Activated CD4-positive, alpha-beta T cell treated with anti-CD3 and anti-CD28 coated beads, Interleukin-2, Interleukin-6, amounts not matched to agents 100 ng/mL and 50 ng/mL, durations not matched to agents 16 hours and 8 hours (primary cell): ENCODE measurements around the gene LILRB1.
A peak's percentile ranks its signal among the peaks of the same experiment; 100 is the strongest.
"Not testable (repeated sequence)": the region's sequence is repeated elsewhere in the genome, so short reads cannot be mapped to it uniquely, and the experiment has no call there.

Source experiments
- DNase-seq: peaks from one replicate; pipeline ENCODE4 v3.0.0-alpha.2; 2020

The LILRB1 gene

DNA sequence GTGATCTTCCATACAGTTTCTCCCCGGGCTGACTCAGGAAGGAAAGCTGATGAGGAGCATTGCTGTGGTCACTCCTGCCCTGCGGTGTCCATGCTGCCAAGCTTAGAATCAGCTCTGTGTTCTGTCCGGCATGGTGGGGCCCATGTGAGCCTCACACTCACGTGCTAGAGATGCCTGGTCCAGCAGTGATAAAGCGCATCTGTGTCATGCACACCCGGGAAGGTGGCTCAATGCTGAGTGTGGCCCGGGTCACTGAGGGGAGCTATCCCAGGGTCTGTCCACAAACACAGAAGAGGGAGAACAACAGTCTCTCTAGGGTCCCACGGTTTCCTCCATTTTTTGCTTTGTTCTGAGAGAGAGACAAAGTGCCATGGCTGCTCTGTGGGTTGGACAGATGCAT lies 3.5 kb upstream of the LILRB1 start:
- DNase-seq = no peak

DNA sequence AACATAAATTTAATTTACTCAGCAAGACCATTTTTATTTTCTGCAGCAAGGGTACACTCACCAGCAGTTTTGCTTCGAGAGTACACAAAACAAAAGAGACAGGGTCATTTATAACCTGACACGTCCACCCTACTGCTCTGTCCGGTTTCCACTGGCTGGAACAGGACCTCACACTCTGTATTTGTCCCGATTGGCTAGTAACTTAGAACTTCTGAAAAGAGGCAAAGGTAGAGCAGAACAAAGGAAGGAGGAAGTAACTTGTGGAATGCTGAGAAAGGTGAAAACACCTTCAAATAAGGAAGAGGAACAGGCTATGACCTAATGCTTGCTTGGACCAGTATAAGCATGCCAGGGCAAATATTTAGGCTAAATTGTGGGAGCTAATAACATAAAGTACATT lies 2.4 kb upstream of the LILRB1 start:
- not testable (repeated sequence) for DNase-seq

DNA sequence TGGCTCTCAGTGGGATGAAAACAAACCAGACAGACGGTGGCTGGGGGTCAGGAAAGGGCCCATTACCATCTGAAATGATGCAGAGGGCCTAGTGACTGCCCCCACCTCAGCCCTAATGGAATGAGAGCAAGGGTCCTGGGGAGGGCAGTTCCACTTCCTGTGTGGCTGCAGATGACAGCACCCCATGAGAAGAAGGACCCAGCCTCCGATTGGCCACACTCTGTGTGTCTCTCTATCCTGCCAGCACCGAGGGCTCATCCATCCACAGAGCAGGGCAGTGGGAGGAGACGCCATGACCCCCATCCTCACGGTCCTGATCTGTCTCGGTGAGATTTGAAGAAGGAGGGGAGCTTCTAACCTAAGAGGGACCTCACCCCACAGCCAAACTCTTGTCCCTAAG lies 498 bp downstream of the LILRB1 start:
- DNase-seq = no peak

DNA sequence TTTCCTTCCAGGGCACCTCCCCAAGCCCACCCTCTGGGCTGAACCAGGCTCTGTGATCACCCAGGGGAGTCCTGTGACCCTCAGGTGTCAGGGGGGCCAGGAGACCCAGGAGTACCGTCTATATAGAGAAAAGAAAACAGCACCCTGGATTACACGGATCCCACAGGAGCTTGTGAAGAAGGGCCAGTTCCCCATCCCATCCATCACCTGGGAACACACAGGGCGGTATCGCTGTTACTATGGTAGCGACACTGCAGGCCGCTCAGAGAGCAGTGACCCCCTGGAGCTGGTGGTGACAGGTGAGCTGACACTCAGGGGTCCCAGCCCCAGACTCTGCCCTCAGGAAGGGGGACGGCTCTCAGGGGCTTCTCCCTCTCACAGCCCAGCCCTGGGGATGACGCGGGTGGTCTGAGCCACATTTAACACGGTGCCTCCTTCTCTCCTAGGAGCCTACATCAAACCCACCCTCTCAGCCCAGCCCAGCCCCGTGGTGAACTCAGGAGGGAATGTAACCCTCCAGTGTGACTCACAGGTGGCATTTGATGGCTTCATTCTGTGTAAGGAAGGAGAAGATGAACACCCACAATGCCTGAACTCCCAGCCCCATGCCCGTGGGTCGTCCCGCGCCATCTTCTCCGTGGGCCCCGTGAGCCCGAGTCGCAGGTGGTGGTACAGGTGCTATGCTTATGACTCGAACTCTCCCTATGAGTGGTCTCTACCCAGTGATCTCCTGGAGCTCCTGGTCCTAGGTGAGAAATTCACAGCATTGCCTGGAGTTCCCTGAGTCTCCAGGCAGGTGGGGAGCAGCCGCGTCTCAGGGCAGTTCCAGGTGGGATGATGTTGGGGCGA lies 1.4 kb downstream of the LILRB1 start:
- not testable (repeated sequence) for DNase-seq

DNA sequence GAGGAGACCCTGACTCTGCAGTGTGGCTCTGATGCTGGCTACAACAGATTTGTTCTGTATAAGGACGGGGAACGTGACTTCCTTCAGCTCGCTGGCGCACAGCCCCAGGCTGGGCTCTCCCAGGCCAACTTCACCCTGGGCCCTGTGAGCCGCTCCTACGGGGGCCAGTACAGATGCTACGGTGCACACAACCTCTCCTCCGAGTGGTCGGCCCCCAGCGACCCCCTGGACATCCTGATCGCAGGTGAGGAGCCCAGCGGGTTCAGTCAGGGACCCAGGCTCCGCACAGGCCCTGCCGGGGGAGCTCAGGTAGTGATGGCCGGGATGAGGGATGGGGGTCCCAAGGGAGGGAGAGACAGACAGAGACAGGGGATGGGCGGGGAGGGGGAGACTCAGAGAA lies 2.2 kb downstream of the LILRB1 start:
- not testable (repeated sequence) for DNase-seq

DNA sequence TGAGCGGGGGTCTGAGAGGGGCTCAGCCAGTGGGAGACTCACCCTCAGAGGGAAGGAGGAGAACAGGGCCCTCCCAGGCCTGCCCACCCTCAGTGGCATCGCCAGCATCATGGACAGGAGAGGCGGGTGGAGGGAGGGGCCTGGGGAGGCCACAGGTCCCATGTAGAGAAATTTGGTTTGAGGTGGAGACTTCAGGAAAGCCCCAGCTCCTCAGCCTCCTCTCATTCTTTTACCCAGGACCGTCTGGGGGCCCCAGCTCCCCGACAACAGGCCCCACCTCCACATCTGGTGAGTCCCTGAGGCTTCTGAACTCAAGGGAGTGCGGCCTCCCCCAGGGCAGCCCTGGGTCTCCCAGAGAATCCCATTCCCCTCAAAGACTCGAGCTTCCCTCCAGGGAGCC lies 3.1 kb downstream of the LILRB1 start:
- DNase-seq = no peak

DNA sequence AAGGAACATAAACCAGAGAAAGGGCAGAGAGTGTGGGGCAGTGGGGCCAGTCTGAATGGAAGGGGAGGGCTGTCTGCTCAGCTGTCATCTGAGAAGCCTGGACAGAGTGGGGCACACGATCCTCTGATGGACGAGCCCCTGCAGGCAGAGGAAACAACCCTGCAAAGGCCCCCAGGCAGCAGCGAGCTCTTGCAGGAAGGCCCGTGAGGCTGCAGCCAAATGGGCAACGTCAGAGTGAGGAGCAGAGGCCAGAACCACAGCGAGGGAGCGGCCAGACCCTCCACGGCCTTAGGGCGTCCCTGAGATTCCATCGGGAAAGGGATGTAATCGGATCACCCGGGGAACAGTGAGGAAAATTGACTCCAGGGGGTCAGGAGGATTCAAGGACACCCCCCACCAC lies 5.8 kb downstream of the LILRB1 start:
- not testable (repeated sequence) for DNase-seq

DNA sequence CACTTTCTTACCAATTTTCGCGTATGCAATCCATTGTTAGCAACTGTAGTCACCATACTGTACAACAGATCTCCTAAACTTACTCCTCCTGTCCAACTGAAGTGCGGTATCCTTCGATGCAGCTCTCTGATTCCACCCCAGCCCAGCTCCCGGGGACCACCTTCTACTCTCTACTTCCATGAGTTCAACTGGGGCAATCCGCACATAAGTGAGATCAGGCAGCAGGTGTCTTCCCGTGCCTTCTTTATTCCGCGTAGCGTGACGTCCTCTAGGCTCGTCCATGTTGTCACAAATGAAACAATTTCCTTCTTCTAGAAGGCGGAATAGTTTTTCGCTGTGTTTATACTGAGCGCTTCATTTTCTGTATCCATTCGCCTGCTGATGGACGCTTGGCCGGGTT lies 8.4 kb downstream of the LILRB1 start:
- DNase-seq = no peak

DNA sequence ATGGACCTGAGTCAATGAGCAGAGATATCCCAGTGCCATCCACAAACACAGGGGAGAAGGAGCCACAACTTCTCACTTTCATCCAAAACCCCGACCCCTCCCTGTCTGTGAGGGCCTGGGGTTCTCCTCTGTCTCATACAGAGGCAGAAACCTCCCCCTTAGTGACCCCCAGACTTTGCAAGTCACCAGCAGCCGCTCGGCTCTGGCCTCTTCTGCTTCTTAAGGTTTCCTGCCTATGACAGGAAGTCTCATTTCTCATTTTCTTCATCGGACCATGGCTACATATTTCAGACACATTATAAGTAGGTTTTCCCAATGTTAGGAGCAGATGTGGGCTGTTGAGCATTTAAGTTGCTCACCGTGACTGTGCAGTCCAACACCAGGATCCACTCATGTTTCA lies 12.7 kb downstream of the LILRB1 start:
- DNase-seq = not testable (repeated sequence)

DNA sequence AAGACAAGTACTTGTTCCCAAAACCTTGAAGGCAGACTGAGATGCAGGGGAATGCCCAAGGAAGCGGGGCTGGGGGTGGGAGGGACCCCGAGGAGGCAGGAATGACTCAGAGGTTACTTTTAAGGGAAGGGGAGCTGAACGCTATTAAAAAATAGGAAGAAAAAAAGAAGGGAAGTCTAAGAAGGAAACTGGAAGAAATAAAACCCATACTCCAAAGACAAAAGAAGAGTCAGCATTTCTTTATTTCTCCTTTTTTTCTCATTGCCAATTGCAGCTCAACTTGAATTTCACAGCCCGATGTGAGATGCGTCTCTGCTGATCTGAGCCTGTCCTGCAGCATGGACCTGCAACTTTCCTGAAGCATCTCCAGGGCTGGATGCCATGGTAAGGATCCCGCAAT lies 13.3 kb downstream of the LILRB1 start:
- not testable (repeated sequence) for DNase-seq

DNA sequence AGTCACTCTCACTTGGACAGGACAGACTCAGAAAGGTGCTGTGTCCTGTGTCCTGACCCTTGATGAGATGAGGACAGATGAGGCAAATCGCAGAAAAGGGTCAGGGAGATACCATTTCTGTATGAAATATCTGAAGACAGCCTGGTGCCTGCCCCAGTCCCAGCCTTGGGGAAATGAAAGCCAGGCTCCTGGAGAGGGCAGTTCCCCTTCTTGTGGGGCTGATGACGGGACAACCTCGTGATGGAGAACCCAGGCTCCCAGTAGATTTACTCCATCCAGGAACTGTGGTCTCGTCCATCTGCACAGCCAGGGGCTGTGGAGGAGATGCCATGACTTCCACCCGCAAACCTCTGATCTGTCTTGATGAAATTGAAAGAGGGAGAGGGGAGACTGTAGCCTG lies 13.8 kb downstream of the LILRB1 start:
- no peak for DNase-seq

DNA sequence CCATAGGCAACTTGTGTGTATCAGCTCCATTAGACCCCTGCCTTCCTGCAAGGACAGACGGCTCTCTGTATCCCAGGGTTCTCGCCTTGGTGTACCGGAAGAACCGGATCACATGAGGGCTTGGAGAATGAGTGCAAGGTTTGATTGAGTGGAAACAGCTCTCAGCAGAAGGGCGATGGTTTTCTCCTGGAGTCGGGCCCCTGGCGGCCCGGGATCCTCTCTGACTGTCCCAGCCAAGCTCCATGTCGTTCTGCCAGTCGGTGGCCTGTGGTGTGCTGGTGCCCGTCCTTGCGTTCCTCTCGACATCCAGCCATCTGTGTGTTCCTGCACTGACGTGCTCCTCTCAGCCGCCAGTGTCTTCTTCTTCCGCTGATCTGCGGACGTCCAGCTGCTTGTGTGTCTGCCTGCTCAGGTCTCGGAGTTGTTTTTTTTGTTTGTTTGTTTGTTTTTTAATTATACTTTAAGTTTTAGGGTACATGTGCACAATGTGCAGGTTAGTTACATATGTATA lies 16.1 kb downstream of the LILRB1 start:
- no peak for DNase-seq

DNA sequence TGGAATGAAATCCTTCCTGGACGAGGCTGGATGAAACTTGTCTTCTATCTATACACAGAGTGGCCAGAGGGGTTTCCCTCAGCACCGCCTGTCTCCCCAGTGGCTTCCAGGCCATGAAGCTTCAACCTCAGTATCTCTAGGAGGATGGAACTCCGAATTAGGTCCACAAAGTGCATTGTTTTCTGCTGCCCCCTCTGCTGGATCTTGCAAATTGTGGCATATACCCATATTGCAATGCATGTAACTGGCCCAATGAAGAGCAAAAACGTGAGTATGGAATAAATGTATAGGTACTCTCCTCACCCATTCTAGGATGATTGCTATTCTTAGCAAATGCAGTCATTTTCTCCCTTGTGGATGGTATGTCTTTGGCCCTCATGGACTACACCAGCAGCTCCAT lies 17.8 kb downstream of the LILRB1 start:
- DNase-seq = no peak

DNA sequence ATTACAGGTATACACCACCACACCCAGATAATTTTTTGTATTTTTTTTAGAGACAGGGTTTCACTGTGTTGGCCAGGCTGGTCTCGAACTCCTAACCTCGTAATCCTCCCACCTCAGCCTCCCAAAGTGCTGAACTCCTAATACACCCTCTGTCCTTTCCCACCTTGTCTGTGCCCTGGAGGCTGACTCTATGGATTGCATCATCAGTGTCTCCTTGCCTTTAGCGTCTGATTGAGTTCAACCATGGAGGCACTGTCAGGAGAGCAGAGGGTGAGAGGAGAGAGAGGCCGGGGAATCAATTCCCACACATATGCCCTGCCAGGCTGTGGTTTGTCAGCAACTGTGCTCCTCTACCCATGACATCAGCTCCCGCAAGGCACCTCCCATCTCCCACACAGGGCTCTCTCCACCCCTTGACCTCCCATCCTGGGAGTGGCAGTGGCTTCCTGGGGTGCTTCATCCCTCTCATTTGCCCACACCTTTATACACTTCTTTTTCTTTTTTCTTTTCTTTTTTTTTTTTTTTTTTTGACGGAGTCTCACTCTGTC lies 19.9 kb downstream of the LILRB1 start:
- DNase-seq = no peak

DNA sequence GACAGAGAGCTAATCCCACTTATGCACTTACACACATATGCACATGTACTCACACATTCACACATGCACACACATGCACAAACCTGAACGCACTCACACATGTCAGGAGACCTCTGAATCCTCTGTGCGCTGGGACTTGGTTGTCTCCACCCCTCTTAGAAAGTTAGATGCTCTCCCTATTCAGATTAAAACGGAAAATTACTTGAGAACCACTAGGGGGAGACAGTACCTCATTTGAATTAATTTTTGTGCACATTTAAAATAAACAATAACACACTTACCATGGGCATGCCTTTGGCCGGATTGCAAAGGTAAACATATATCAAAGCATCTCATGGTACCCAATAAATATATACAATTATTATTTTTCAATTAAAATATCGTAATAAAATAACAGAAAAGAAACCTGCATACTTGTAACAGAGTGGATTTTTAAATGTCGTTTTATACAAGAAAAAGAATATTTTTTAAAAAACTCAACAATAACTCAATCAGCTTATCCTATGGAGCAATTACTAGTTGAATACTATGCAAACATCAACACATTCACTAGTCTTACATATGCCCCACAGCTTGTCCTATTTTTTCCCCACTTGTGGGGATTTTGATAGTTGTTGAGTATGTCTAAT lies 23.0 kb downstream of the LILRB1 start:
- DNase-seq = peak; percentile 20

DNA sequence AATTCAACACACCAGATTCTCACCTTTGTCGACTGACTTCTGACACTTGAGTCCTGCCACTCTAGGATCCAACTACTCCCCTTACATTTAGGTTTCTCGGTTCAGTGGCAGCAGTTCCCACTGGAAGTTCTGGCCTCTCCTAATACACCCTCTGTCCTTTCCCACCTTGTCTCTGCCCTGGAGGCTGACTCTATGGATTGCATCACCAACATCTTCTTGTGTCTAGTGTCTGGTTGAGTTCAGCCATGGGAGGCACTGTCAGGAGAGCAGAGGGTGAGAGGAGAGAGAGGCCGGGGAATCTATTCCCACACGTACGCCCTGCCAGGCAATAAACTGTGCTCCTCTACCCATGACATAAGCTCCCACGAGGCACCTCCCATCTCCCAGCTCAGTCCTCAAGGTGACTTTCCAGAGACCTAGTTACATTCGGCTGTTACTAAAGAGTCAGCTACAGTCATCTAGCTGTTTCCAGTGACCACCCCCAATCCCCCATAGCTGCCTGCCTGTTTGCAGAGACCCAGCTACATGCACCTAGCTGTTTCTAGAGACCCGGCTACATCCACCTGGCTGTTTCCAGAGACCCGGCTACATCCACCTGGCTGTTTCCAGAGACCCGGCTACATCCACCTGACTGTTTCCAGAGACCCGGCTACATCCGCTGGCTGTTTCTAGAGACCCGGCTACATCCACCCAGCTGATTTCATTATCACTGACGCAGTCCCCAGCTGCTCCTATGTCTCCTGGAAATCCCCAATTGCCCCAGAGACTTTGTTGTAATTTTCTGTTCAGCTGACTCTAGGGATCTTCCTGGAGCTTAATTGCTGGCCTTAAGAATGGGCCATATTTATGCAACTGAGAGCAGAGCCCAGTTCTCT lies 24.4 kb downstream of the LILRB1 start:
- DNase-seq = no peak

DNA sequence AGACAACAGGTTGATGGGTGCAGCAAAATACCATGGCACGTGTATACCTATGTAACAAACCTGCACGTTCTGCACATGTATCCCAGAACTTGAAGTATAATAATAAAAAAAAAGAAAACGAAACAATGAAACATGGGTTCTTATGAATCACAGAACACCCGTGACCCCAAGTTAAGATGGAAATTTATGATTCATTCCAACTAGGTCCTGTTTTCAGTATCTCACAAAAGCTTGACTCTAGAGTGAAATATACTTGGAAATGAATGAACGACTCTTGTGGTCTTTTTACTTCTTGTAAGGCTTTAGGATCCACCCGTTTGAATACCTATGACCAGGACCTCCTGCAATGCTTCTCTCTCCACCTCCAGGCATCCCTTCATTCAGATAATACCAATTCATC lies 29.0 kb downstream of the LILRB1 start:
- no peak for DNase-seq

DNA sequence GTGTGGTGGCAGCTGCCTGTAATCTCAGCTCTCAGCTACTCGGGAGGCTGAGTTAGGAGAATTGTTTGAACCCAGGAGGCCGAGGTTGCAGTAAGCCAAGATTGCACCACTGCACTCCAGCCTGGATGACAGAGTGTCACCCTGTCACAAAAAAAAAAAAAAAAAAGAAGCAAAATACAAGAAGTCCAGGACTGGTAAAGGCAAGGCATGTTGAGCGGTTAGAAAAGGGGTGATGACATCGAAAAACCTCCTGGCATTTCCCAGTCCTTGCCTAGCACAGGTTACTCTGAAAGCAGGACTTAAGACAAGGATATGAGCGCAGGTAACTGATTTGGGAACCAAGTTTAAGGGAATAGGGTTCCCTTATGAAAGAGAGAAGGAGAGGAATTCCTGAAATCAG lies 30.0 kb downstream of the LILRB1 start:
- no peak for DNase-seq

DNA sequence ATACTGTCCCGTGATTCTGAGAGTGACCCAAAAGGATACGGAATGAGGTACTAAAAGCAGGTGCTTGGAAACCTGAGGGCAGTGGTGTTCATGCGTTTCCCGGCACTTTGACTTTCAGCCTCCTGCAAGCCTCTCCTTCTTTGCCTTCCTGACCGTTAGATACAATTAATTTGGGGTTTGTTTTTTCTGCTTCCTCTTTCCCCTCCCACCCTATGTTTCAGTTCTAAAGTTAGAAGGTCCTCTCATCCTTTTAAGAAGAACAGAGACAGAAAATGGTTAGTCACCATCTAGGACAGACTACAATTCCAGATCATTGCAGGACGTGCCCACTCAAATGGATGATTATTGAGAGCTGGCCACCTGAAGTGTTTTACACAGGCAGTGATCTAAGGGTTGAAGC lies 30.7 kb downstream of the LILRB1 start:
- no peak for DNase-seq

DNA sequence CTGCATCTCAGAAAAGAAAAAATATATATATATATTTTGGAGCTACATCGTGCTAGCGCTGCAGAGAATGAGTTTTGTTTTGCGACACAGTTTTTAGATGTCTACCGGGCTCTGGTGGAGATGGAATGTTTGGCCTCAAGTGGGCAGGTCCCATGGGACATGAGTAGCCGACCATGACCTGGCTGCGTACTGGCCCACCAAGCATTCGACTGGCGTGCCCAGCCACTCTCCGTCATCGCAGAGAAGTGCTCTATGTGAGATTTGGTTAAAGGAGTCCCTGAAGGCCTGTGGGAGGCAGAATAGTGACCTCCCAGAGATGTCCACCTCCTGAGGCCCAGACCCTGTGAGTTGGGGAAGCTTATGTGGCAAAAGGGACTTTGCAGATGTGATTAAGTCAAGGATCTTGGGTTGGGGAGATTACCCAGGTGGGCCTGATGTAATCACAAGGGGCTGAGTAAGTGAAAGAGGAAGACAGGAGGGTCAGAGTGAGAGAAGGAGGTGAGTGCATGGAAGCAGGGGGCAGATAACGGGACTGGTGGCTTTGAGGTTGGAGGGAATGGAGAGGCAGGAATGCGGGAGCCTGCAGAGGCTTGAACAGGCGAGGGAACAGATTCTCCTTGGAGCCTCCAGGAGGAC lies 31.7 kb downstream of the LILRB1 start:
- DNase-seq = no peak

DNA sequence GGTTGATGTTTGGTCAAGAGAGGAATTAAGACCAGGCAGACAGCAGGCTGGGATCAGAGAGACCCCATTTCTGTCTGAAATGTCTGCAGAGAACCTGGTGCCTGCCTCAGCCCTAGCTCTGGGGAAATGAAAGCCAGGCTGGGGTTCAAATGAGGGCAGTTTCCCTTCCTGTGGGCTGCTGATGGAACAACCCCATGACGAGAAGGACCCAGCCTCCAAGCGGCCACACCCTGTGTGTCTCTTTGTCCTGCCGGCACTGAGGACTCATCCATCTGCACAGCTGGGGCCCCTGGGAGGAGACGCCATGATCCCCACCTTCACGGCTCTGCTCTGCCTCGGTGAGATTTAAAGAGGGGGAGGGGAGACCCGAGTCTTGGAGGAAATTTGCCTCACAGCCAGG lies 32.4 kb downstream of the LILRB1 start, which contains the start of gene LILRB4:
Gene LILRB4, plus strand, starts transcription at position 256 of the 400 bp plus-strand sequence. Its CDS starts 49 bp downstream, at position 305.
- no peak for DNase-seq

DNA sequence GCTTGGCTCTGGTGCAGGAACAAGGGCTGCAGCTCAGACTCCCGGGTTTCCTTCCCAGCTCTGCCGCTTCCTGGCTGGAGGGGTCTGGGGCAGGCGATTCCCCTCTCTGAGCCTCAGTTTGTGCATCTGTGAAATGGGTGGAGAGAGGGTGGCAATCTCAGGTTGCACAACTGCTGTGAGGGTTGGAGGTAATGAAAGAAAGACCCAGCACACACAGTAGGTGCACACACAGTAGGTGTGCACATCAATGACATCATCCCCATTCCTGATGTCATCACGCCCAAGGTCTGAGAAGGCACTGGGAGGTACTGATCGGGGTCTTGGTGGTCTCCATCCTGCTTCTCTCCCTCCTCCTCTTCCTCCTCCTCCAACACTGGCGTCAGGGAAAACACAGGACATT lies 35.2 kb downstream of the LILRB1 start:
- DNase-seq = no peak
